Measurements from ENCODE around the gene TXNDC8.

TXNDC8 gene

GRCh38 chr9:110291921-110292557, 45.6 kb downstream of the TXNDC8 start:
- H3K4me3 ChIP-seq (ENCODE audit: low read length): no peak overlapping the region
- H3K36me3 ChIP-seq (ENCODE audit: control insufficient read depth, insufficient read depth, low read length): no peaks in the 10 kb centered on the region
- no peaks in the 10 kb centered on the region for H3K9me3 ChIP-seq (ENCODE audit: control insufficient read depth, low read length)
- no peak overlapping the region for H3K9ac ChIP-seq (ENCODE audit: low read length)
- no peaks in the 10 kb centered on the region for H3K4me1 ChIP-seq (ENCODE audit: control insufficient read depth, insufficient read depth, low read length)
- H3K27me3 ChIP-seq (ENCODE audit: control insufficient read depth, insufficient read depth, low read length): no peaks in the 10 kb centered on the region

GRCh38 chr9:110290001-110290400, 47.7 kb downstream of the TXNDC8 start:
- Histone ChIP-seq H3K9me3 (ENCODE audit: control insufficient read depth, low read length) (no peaks in the 10 kb centered on the region), H3K4me1 (ENCODE audit: control insufficient read depth, insufficient read depth, low read length) (no peaks in the 10 kb centered on the region), H3K4me3 (ENCODE audit: low read length) (no peak overlapping the region), H3K36me3 (ENCODE audit: control insufficient read depth, insufficient read depth, low read length) (no peaks in the 10 kb centered on the region), H3K27me3 (ENCODE audit: control insufficient read depth, insufficient read depth, low read length) (no peaks in the 10 kb centered on the region), H3K9ac (ENCODE audit: low read length) (no peak overlapping the region)

DNA sequence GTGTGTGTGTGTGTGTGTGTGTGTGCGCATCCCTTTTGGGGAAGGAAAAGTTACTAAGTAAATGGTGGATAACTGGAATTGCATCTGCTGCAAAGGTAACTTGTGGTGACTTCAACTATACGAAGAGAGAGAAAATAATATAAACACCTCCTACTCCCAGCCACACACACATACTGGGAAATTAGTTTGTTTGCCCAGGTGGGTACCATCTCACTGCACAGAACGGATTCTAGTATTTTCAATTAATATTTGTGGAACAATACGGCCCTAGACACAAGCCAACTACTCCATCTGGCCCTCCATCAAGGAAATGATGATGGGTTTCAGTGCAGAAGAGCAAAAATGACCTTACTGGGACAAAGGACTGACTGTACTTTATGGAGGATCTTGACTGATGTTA, 49.2 kb downstream of the TXNDC8 start:
- H3K36me3 ChIP-seq (ENCODE audit: control insufficient read depth, insufficient read depth, low read length): no peaks in the 10 kb centered on the region
- H3K4me1 ChIP-seq (ENCODE audit: control insufficient read depth, insufficient read depth, low read length): peaks cover 3% of the 10 kb centered on the region
- H3K27me3 ChIP-seq (ENCODE audit: control insufficient read depth, insufficient read depth, low read length): no peaks in the 10 kb centered on the region
- H3K4me3 ChIP-seq (ENCODE audit: low read length): no peak overlapping the region
- no peaks in the 10 kb centered on the region for H3K9me3 ChIP-seq (ENCODE audit: control insufficient read depth, low read length)
- H3K9ac ChIP-seq (ENCODE audit: low read length): no peak overlapping the region

- Histone ChIP-seq H3K4me1 (ENCODE audit: control insufficient read depth, insufficient read depth, low read length) (peaks cover 6% of the 10 kb centered on the region), H3K9me3 (ENCODE audit: control insufficient read depth, low read length) (no peaks in the 10 kb centered on the region), H3K9ac (ENCODE audit: low read length) (no peak overlapping the region), H3K27me3 (ENCODE audit: control insufficient read depth, insufficient read depth, low read length) (no peaks in the 10 kb centered on the region), H3K4me3 (ENCODE audit: low read length) (no peak overlapping the region), H3K36me3 (ENCODE audit: control insufficient read depth, insufficient read depth, low read length) (no peaks in the 10 kb centered on the region)
Observed at GRCh38 chr9:110287289-110287680, 50.4 kb downstream of the TXNDC8 start.

- H3K4me1 ChIP-seq (ENCODE audit: control insufficient read depth, insufficient read depth, low read length): peaks cover 6% of the 10 kb centered on the region
- H3K4me3 ChIP-seq (ENCODE audit: low read length): no peak overlapping the region
- no peak overlapping the region for H3K9ac ChIP-seq (ENCODE audit: low read length)
Observed at GRCh38 chr9:110284211-110284844, 53.3 kb downstream of the TXNDC8 start.

DNA sequence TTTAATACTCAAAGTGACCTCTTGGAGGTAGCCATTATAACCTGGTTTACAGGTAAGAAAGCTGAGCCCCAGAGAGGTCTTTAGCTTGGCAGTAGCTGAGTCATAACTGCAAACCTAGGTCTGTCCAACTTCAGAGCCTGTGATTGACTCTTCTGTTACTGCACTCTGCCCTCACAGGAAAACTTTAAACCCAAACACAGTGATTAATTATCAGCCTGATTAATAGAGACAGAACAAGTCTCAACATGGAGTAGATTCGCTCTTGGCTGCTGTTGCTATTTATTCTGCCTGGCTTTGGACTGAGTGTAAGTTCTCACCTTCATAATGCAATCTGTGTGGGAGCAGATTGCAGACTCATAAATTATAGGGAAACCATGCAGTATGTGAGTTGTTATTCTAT, 53.9 kb downstream of the TXNDC8 start:
- H3K4me3 ChIP-seq (ENCODE audit: low read length): no peak overlapping the region
- H3K9me3 ChIP-seq (ENCODE audit: control insufficient read depth, low read length): no peaks in the 10 kb centered on the region
- peaks cover 6% of the 10 kb centered on the region for H3K4me1 ChIP-seq (ENCODE audit: control insufficient read depth, insufficient read depth, low read length)
- no peaks in the 10 kb centered on the region for H3K27me3 ChIP-seq (ENCODE audit: control insufficient read depth, insufficient read depth, low read length)
- H3K36me3 ChIP-seq (ENCODE audit: control insufficient read depth, insufficient read depth, low read length): no peaks in the 10 kb centered on the region
- H3K9ac ChIP-seq (ENCODE audit: low read length): no peak overlapping the region

More at GRCh38 chr9:110284211-110284844, 53.3 kb downstream of the TXNDC8 start:
- Histone ChIP-seq H3K9me3 (ENCODE audit: control insufficient read depth, low read length) (no peaks in the 10 kb centered on the region), H3K36me3 (ENCODE audit: control insufficient read depth, insufficient read depth, low read length) (no peaks in the 10 kb centered on the region), H3K27me3 (ENCODE audit: control insufficient read depth, insufficient read depth, low read length) (no peaks in the 10 kb centered on the region)

- Histone ChIP-seq H3K27me3 (ENCODE audit: control insufficient read depth, insufficient read depth, low read length) (no peaks in the 10 kb centered on the region), H3K4me1 (ENCODE audit: control insufficient read depth, insufficient read depth, low read length) (peaks cover 6% of the 10 kb centered on the region), H3K36me3 (ENCODE audit: control insufficient read depth, insufficient read depth, low read length) (no peaks in the 10 kb centered on the region), H3K4me3 (ENCODE audit: low read length) (no peak overlapping the region), H3K9ac (ENCODE audit: low read length) (no peak overlapping the region), H3K9me3 (ENCODE audit: control insufficient read depth, low read length) (no peaks in the 10 kb centered on the region)
Observed at GRCh38 chr9:110282739-110283081, 55.0 kb downstream of the TXNDC8 start.

GRCh38 chr9:110282018-110282738, 55.5 kb downstream of the TXNDC8 start:
- no peak overlapping the region for H3K4me3 ChIP-seq (ENCODE audit: low read length)
- H3K9me3 ChIP-seq (ENCODE audit: control insufficient read depth, low read length): no peaks in the 10 kb centered on the region
- H3K27me3 ChIP-seq (ENCODE audit: control insufficient read depth, insufficient read depth, low read length): no peaks in the 10 kb centered on the region
- peaks cover 6% of the 10 kb centered on the region for H3K4me1 ChIP-seq (ENCODE audit: control insufficient read depth, insufficient read depth, low read length)
- no peaks in the 10 kb centered on the region for H3K36me3 ChIP-seq (ENCODE audit: control insufficient read depth, insufficient read depth, low read length)
- no peak overlapping the region for H3K9ac ChIP-seq (ENCODE audit: low read length)

GRCh38 chr9:110278080-110278707, 59.5 kb downstream of the TXNDC8 start:
- Histone ChIP-seq H3K9me3 (ENCODE audit: control insufficient read depth, low read length) (no peaks in the 10 kb centered on the region), H3K27me3 (ENCODE audit: control insufficient read depth, insufficient read depth, low read length) (no peaks in the 10 kb centered on the region), H3K9ac (ENCODE audit: low read length) (no peak overlapping the region), H3K4me3 (ENCODE audit: low read length) (no peak overlapping the region), H3K4me1 (ENCODE audit: control insufficient read depth, insufficient read depth, low read length) (peaks cover under 1% of the 10 kb centered on the region), H3K36me3 (ENCODE audit: control insufficient read depth, insufficient read depth, low read length) (no peaks in the 10 kb centered on the region)

GRCh38 chr9:110276781-110277180, 60.9 kb downstream of the TXNDC8 start:
- Histone ChIP-seq H3K27me3 (ENCODE audit: control insufficient read depth, insufficient read depth, low read length) (no peaks in the 10 kb centered on the region), H3K4me3 (ENCODE audit: low read length) (no peak overlapping the region), H3K36me3 (ENCODE audit: control insufficient read depth, insufficient read depth, low read length) (no peaks in the 10 kb centered on the region), H3K9me3 (ENCODE audit: control insufficient read depth, low read length) (no peaks in the 10 kb centered on the region), H3K9ac (ENCODE audit: low read length) (no peak overlapping the region), H3K4me1 (ENCODE audit: control insufficient read depth, insufficient read depth, low read length) (no peaks in the 10 kb centered on the region)

DNA sequence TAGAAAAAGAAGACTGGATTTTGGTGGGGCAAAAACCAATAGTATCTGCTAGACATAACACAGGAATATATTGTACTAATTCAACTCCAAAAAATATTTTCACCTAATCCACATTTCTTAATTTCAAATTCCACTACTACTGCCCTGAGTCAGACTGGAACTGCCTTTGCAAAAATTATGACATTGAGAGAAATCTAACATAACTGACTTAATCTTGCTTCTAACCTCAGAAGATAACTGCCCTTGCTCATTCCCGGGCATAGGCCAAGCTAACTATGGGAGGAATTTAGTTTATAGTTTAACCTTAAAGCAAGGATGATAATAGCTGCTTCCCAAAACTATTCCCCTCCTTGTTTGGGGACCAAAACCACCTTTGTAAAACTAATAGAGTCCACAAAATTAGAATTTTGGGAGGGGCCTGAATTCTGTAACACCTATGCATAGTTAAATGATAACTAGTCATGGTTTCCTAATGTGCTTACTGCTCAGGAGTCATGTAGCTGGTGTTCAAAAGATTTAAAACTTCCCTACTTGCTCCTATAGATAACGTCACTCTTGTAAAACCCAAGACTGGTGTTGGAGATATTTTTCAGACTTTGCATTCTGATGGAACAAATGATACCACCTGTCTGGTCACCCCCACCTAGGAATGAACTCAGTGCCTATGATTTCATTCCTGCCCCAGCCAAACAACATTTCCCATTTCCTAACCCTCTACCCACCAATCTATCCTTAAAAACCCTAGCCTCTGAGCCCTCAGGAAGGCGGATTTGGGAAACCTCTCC, 67.3 kb downstream of the TXNDC8 start:
- no peaks in the 10 kb centered on the region for H3K27me3 ChIP-seq (ENCODE audit: control insufficient read depth, insufficient read depth, low read length)
- no peak overlapping the region for H3K4me3 ChIP-seq (ENCODE audit: low read length)
- H3K9me3 ChIP-seq (ENCODE audit: control insufficient read depth, low read length): no peaks in the 10 kb centered on the region
- H3K9ac ChIP-seq (ENCODE audit: low read length): no peak overlapping the region
- no peaks in the 10 kb centered on the region for H3K36me3 ChIP-seq (ENCODE audit: control insufficient read depth, insufficient read depth, low read length)
- no peaks in the 10 kb centered on the region for H3K4me1 ChIP-seq (ENCODE audit: control insufficient read depth, insufficient read depth, low read length)

All from mucosa of stomach (tissue), 1 donor.